Thoracic aorta (tissue), 2 donors: ENCODE data around the gene NR1D2. TPM values are rescaled to one million over a fixed set of nuclear protein-coding genes. Genes with fewer than 3 reads are reported as not detected.
A peak's percentile ranks its signal among the peaks of the same experiment; 100 is the strongest.

Experiments
- ATAC-seq: fragments of 150-250 bp; one replicate; pipeline ENCODE4 v1.8.0; 2017; ENCODE audit warnings: low read depth; ENCODE audit not compliant: insufficient number of reproducible peaks, low FRiP score
- DNase-seq: peaks from one replicate; pipeline ENCODE4 v3.0.0-alpha.2; 2020; ENCODE audit warnings: low spot score
- H3K27ac ChIP-seq, 2 donors: fragments of 200-600 bp; sonication (generic); 1 replicate in 1 of 2; 2 replicates in 1 of 2; pipeline ENCODE4 v1.5.1; 2016; ENCODE audit warnings: mild to moderate bottlenecking in 2 of 2, moderate library complexity in 2 of 2
- H3K27me3 ChIP-seq: fragments of 200-600 bp; sonication (generic); replicated peaks from 2 replicates; pipeline ENCODE4 v1.6.0; 2016; ENCODE audit warnings: mild to moderate bottlenecking; ENCODE audit not compliant: insufficient read depth
- H3K36me3 ChIP-seq: fragments of 200-600 bp; sonication (generic); one replicate; pipeline ENCODE4 v1.5.1; 2016
- H3K4me1 ChIP-seq, 2 donors: fragments of 200-600 bp; sonication (generic); 1 replicate in 1 of 2; 2 replicates in 1 of 2; pipeline versions ENCODE4 v1.5.1 to v1.6.0; 2016; ENCODE audit warnings: low read depth in 2 of 2, mild to moderate bottlenecking in 1 of 2; ENCODE audit not compliant: control insufficient read depth in 1 of 2
- H3K4me3 ChIP-seq: fragments of 200-600 bp; sonication (generic); 2 replicates; pipeline ENCODE4 v1.5.1; 2016; ENCODE audit warnings: mild to moderate bottlenecking
- H3K9me3 ChIP-seq: fragments of 200-600 bp; sonication (generic); 2 replicates; pipeline ENCODE4 v1.5.1; 2016
- CTCF ChIP-seq: fragments of 200-600 bp; sonication (generic); IDR thresholded peaks from one replicate; pipeline ENCODE4 v1.5.1; 2019; ENCODE audit warnings: antibody characterized with exemption
- total RNA-seq, 2 donors: library from RNA; depleted of rRNA; stranded (reverse); fragments of >200 nt; gene quantifications; one replicate each; pipeline versions ENCODE4 v1.1.0 to v1.2.3, GENCODE V29; 2016

Gene NR1D2
- total RNA-seq, 2 donors from 2014 or later: 33.0 to 41.6 TPM

- Histone ChIP-seq H3K36me3 (peaks cover 19% of the 10 kb centered on the region), H3K9me3 (no peaks in the 10 kb centered on the region), H3K27me3 (no peaks in the 10 kb centered on the region), H3K4me1 (peaks cover 18 to 20% of the 10 kb centered on the region in 2 donors), H3K27ac (no peak overlapping the region), H3K4me3 (no peak overlapping the region)
- DNase-seq: no peak
- ATAC-seq: no peak
- no peak for TF ChIP-seq CTCF
These were observed 26.6 kb downstream of the NR1D2 start for GRCh38 chr3:23971684-23972083.

- DNase-seq (no peak), ATAC-seq (no peak)
- H3K4me3 ChIP-seq: no peak overlapping the region
- H3K9me3 ChIP-seq: no peaks in the 10 kb centered on the region
- no peak overlapping the region for H3K27ac ChIP-seq
- no peaks in the 10 kb centered on the region for H3K27me3 ChIP-seq
- peaks cover 17 to 33% of the 10 kb centered on the region in 2 donors for H3K4me1 ChIP-seq
- no peak for TF ChIP-seq CTCF
- peaks cover 15% of the 10 kb centered on the region for H3K36me3 ChIP-seq
These were observed 31.5 kb downstream of the NR1D2 start for GRCh38 chr3:23976555-23976954.

GRCh38 chr3:23979569-23979968 lies 34.5 kb downstream of the NR1D2 start:
- ATAC-seq: peak; percentile 50
- no peak for TF ChIP-seq CTCF

GRCh38 chr3:23981136-23981535 lies 36.0 kb downstream of the NR1D2 start:
- peak; percentile 24 for DNase-seq
- H3K36me3 ChIP-seq: peaks cover 5% of the 10 kb centered on the region
- H3K9me3 ChIP-seq: no peaks in the 10 kb centered on the region
- H3K4me3 ChIP-seq: no peak overlapping the region
- TF ChIP-seq CTCF: no peak
- no peaks in the 10 kb centered on the region for H3K27me3 ChIP-seq
- H3K27ac ChIP-seq: no peak overlapping the region
- ATAC-seq: no peak
- peaks cover 17 to 43% of the 10 kb centered on the region in 2 donors for H3K4me1 ChIP-seq

More at GRCh38 chr3:23979569-23979968, 34.5 kb downstream of the NR1D2 start:
- DNase-seq: no peak
- H3K27ac ChIP-seq: peak overlapping the region in 1 of 2 donors; percentile 52
- peaks cover 5% of the 10 kb centered on the region for H3K36me3 ChIP-seq
- peaks cover 17 to 43% of the 10 kb centered on the region in 2 donors for H3K4me1 ChIP-seq
- H3K4me3 ChIP-seq: peak overlapping the region; percentile 24
- H3K27me3 ChIP-seq: no peaks in the 10 kb centered on the region
- no peaks in the 10 kb centered on the region for H3K9me3 ChIP-seq

GRCh38 chr3:23981955-23982354 lies 36.9 kb downstream of the NR1D2 start:
- H3K27ac ChIP-seq: no peak overlapping the region
- ATAC-seq (no peak), DNase-seq (no peak)
- no peaks in the 10 kb centered on the region for H3K27me3 ChIP-seq
- no peaks in the 10 kb centered on the region for H3K36me3 ChIP-seq
- no peak overlapping the region for H3K4me3 ChIP-seq
- no peak for TF ChIP-seq CTCF
- no peaks in the 10 kb centered on the region for H3K9me3 ChIP-seq
- H3K4me1 ChIP-seq: peaks cover 17 to 43% of the 10 kb centered on the region in 2 donors
